ENCODE data around the gene SNX9. TPM values are rescaled to one million over a fixed set of nuclear protein-coding genes. Genes with fewer than 3 reads are reported as not detected.

Gene SNX9
- polyA plus RNA-seq, 1 donor (not counting 4 experiments of a cell fraction or from before 2014, with no cell fraction given): 37.8 TPM

GRCh38 chr6:157777344-157777743, 45.7 kb upstream of the SNX9 start:
- dilution Hi-C loops (cut with MboI; ENCODE audit: extremely low pct_ligation_motif_present, low sequenced_read_pairs): no loop called here
- Histone ChIP-seq H3K4me1 (ENCODE audit: control insufficient read depth, extremely low read depth, insufficient read depth, low read length) (peaks cover 4% of the 10 kb centered on the region), H3K4me3 (ENCODE audit: control insufficient read depth in 2 of 3, extremely low read depth in 1 of 3, insufficient read depth in 2 of 3, low read depth in 1 of 3, low read length in 3 of 3) (no peak overlapping the region), H3K27me3 (ENCODE audit: control insufficient read depth, extremely low read depth, insufficient read depth, low read length) (no peaks in the 10 kb centered on the region), H3K4me2 (ENCODE audit: control insufficient read depth, extremely low read depth, insufficient read depth, low read depth, low read length) (no peak overlapping the region), H3K27ac (ENCODE audit: control insufficient read depth, insufficient read depth, low read length) (no peak overlapping the region), H3K36me3 (ENCODE audit: control insufficient read depth in 2 of 2, extremely low read depth in 1 of 2, insufficient read depth in 2 of 2, low read length in 2 of 2) (no peaks in the 10 kb centered on the region), H3K9me1 (ENCODE audit: control insufficient read depth, extremely low read depth, insufficient read depth, low read length) (no peaks in the 10 kb centered on the region), H3K9ac (ENCODE audit: control insufficient read depth, extremely low read depth, insufficient read depth, low read length) (no peak overlapping the region), H3K79me2 (ENCODE audit: control insufficient read depth, insufficient read depth, low read length) (no peaks in the 10 kb centered on the region), H3K9me3 (ENCODE audit: control insufficient read depth, low read depth, low read length) (no peaks in the 10 kb centered on the region), H2AFZ (ENCODE audit: control insufficient read depth, low read length) (no peak overlapping the region), H4K20me1 (ENCODE audit: control insufficient read depth, extremely low read depth, insufficient read depth, low read length) (no peaks in the 10 kb centered on the region)
- DNase-seq (ENCODE audit: low read depth, low spot score) (no peak), FAIRE-seq (no peak)
- TF ChIP-seq EZH2 (IDR thresholded peaks at IDR 0.05; ENCODE audit: low read length): no peak
- TF ChIP-seq CTCF (optimal IDR thresholded peaks at IDR 0.05 in 1 of 3, IDR thresholded peaks at IDR 0.05 in 1 of 3, conservative IDR thresholded peaks at IDR 0.05 in 1 of 3; ENCODE audit: extremely low read depth in 1 of 3, insufficient read depth in 2 of 3, low read length in 3 of 3): no peak

GRCh38 chr6:157778719-157779118, 44.3 kb upstream of the SNX9 start:
- peaks cover 4% of the 10 kb centered on the region for H3K4me1 ChIP-seq (ENCODE audit: control insufficient read depth, extremely low read depth, insufficient read depth, low read length)
- no peaks in the 10 kb centered on the region for H3K27me3 ChIP-seq (ENCODE audit: control insufficient read depth, extremely low read depth, insufficient read depth, low read length)
- H3K27ac ChIP-seq (ENCODE audit: control insufficient read depth, insufficient read depth, low read length): no peak overlapping the region
- no peaks in the 10 kb centered on the region for H4K20me1 ChIP-seq (ENCODE audit: control insufficient read depth, extremely low read depth, insufficient read depth, low read length)
- H3K9me3 ChIP-seq (ENCODE audit: control insufficient read depth, low read depth, low read length): no peaks in the 10 kb centered on the region
- FAIRE-seq (no peak), DNase-seq (ENCODE audit: low read depth, low spot score) (no peak)
- H3K79me2 ChIP-seq (ENCODE audit: control insufficient read depth, insufficient read depth, low read length): no peaks in the 10 kb centered on the region
- H3K9me1 ChIP-seq (ENCODE audit: control insufficient read depth, extremely low read depth, insufficient read depth, low read length): no peaks in the 10 kb centered on the region
- H2AFZ ChIP-seq (ENCODE audit: control insufficient read depth, low read length): no peak overlapping the region
- H3K4me2 ChIP-seq (ENCODE audit: control insufficient read depth, extremely low read depth, insufficient read depth, low read depth, low read length): no peak overlapping the region
- H3K36me3 ChIP-seq (ENCODE audit: control insufficient read depth in 2 of 2, extremely low read depth in 1 of 2, insufficient read depth in 2 of 2, low read length in 2 of 2): no peaks in the 10 kb centered on the region
- no peak overlapping the region for H3K4me3 ChIP-seq (ENCODE audit: control insufficient read depth in 2 of 3, extremely low read depth in 1 of 3, insufficient read depth in 2 of 3, low read depth in 1 of 3, low read length in 3 of 3)
- H3K9ac ChIP-seq (ENCODE audit: control insufficient read depth, extremely low read depth, insufficient read depth, low read length): no peak overlapping the region
- dilution Hi-C loops (cut with MboI; ENCODE audit: extremely low pct_ligation_motif_present, low sequenced_read_pairs): no loop called here
- TF ChIP-seq CTCF (optimal IDR thresholded peaks at IDR 0.05 in 1 of 3, IDR thresholded peaks at IDR 0.05 in 1 of 3, conservative IDR thresholded peaks at IDR 0.05 in 1 of 3; ENCODE audit: extremely low read depth in 1 of 3, insufficient read depth in 2 of 3, low read length in 3 of 3) (no peak), EZH2 (IDR thresholded peaks at IDR 0.05; ENCODE audit: low read length) (no peak)
